OCI-LY3 (cell line): Measurements from ENCODE around the gene DDX23.

Experiments
- EZH2phosphoT487 ChIP-seq: fragments of 200-600 bp; shearing (Covaris generic); IDR thresholded peaks from 2 replicates; pipeline ENCODE4 v1.6.1; 2018; ENCODE audit warnings: antibody characterized with exemption, mixed run types, low read depth
- TF ChIP-seq, protein P1 (sequence below): fragments of 200-600, 300-600 bp; sonication (generic); IDR thresholded peaks from 2 replicates; pipeline ENCODE4 v1.5.1; 2014; ENCODE audit warnings: antibody characterized with exemption, low read length, low read depth

- TF ChIP-seq, protein P1, sequence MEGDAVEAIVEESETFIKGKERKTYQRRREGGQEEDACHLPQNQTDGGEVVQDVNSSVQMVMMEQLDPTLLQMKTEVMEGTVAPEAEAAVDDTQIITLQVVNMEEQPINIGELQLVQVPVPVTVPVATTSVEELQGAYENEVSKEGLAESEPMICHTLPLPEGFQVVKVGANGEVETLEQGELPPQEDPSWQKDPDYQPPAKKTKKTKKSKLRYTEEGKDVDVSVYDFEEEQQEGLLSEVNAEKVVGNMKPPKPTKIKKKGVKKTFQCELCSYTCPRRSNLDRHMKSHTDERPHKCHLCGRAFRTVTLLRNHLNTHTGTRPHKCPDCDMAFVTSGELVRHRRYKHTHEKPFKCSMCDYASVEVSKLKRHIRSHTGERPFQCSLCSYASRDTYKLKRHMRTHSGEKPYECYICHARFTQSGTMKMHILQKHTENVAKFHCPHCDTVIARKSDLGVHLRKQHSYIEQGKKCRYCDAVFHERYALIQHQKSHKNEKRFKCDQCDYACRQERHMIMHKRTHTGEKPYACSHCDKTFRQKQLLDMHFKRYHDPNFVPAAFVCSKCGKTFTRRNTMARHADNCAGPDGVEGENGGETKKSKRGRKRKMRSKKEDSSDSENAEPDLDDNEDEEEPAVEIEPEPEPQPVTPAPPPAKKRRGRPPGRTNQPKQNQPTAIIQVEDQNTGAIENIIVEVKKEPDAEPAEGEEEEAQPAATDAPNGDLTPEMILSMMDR, result no peak
- no peak for TF ChIP-seq EZH2phosphoT487
These were observed 16.5 kb upstream of the DDX23 start for GRCh38 chr12:48868451-48868850.
